Fibroblast of lung (primary cell): ENCODE measurements around the gene SRCIN1.

ENCODE experiments used
- EZH2 ChIP-seq: IDR thresholded peaks from 2 replicates; pipeline ENCODE4 v1.5.1; 2012; ENCODE audit warnings: low read length, control low read depth, mild to moderate bottlenecking; ENCODE audit errors: missing control alignments
- TF ChIP-seq, protein P1 (sequence below), 2 donors: IDR thresholded peaks in 1 of 2; conservative IDR thresholded peaks in 1 of 2; 1 replicate in 1 of 2; 2 replicates in 1 of 2; pipeline ENCODE4 v1.5.1; 2011 to 2012; ENCODE audit warnings: low read length in 2 of 2, control low read depth in 1 of 2, inconsistent platforms in 1 of 2, low read depth in 1 of 2, mild to moderate bottlenecking in 1 of 2

DNA sequence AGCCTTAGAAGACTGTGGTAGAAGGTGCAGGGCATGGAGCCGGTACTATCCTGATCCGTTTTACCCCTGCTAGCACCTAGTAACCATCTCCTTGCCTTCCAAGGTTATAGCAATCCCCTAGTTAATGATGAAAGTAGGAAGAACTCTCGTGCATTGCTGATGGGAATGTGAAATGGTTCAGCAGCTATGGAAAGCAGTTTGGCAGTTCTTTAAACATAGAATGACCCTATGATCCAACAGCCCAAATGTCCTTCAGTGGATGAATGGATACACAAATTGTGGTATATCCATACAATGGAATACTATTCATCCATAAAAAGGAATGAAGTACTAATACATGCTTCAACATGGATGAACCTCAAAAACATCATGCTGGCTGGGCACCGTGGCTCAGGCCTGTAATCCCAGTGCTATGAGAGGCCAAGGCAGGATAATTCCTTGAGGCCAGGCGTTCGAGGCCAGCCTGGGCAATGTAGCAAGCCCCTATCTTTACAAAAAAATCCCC, 6.2 kb upstream of the SRCIN1 start:
- TF ChIP-seq, protein P1, sequence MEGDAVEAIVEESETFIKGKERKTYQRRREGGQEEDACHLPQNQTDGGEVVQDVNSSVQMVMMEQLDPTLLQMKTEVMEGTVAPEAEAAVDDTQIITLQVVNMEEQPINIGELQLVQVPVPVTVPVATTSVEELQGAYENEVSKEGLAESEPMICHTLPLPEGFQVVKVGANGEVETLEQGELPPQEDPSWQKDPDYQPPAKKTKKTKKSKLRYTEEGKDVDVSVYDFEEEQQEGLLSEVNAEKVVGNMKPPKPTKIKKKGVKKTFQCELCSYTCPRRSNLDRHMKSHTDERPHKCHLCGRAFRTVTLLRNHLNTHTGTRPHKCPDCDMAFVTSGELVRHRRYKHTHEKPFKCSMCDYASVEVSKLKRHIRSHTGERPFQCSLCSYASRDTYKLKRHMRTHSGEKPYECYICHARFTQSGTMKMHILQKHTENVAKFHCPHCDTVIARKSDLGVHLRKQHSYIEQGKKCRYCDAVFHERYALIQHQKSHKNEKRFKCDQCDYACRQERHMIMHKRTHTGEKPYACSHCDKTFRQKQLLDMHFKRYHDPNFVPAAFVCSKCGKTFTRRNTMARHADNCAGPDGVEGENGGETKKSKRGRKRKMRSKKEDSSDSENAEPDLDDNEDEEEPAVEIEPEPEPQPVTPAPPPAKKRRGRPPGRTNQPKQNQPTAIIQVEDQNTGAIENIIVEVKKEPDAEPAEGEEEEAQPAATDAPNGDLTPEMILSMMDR (conservative IDR thresholded peaks at IDR 0.05 in 1 of 2, IDR thresholded peaks at IDR 0.05 in 1 of 2; ENCODE audit: low read depth in 1 of 2, low read length in 2 of 2) = no peak
- TF ChIP-seq EZH2 = no peak
